Esophagus muscularis mucosa (tissue), 4 donors: Measurements from ENCODE around the gene NFAM1. TPM values are rescaled to one million over a fixed set of nuclear protein-coding genes. Genes with fewer than 3 reads are reported as not detected.

Experiments used
- DNase-seq: peaks from one replicate; pipeline ENCODE4 v3.0.0-alpha.2; 2017; ENCODE audit errors: extremely low spot score
- H3K27ac ChIP-seq, 4 donors: fragments of 200-600 bp; sonication (generic); replicated peaks in 1 of 4; 1 replicate in 3 of 4; 2 replicates in 1 of 4; pipeline ENCODE4 v1.5.1; 2016 to 2019; ENCODE audit warnings: mild to moderate bottlenecking in 1 of 4
- H3K27me3 ChIP-seq, 4 donors: fragments of 200-600 bp; sonication (generic); one replicate each; pipeline versions ENCODE4 v1.5.1 to v1.6.0; 2016 to 2019
- H3K36me3 ChIP-seq, 4 donors: fragments of 200-600 bp; sonication (generic); one replicate each; pipeline ENCODE4 v1.5.1; 2016 to 2019
- H3K4me1 ChIP-seq, 4 donors: fragments of 200-600 bp; sonication (generic); one replicate each; pipeline ENCODE4 v1.5.1; 2016 to 2019
- H3K4me3 ChIP-seq, 4 donors: fragments of 200-600 bp; sonication (generic); 1 replicate in 2 of 4; 2 replicates in 2 of 4; pipeline ENCODE4 v1.5.1; 2016 to 2019; ENCODE audit warnings: mild to moderate bottlenecking in 4 of 4, moderate library complexity in 1 of 4
- H3K9me3 ChIP-seq, 4 donors: fragments of 200-600 bp; sonication (generic); 1 replicate in 3 of 4; 2 replicates in 1 of 4; pipeline ENCODE4 v1.5.1; 2016 to 2019
- EP300 ChIP-seq: sonication (generic); formaldehyde crosslinking; IDR thresholded peaks from one replicate; pipeline ENCODE4 v1.6.1; 2017; ENCODE audit warnings: antibody characterized with exemption
- POLR2A ChIP-seq: fragments of 450-650 bp; IDR thresholded peaks from one replicate; pipeline ENCODE4 v1.6.1; 2017; ENCODE audit warnings: antibody characterized with exemption, moderate library complexity, mild to moderate bottlenecking, low read depth
- POLR2AphosphoS5 ChIP-seq, 2 donors: sonication (generic); formaldehyde crosslinking; IDR thresholded peaks; one replicate each; pipeline ENCODE4 v1.6.1; 2017; ENCODE audit warnings: antibody characterized with exemption in 2 of 2
- WGBS: methylation state at CpG from one replicate; pipeline ENCODE4 v1.1.5; 2018; 5-methylcytosine and 5-hydroxymethylcytosine counted together
- intact Hi-C: fragments of 100-400 bp; cut with DNase I; formaldehyde crosslinking; loops from one replicate; pipeline ENCODE4 v1.15.1; 2023
- total RNA-seq, 4 donors: library from RNA; depleted of rRNA; stranded (reverse); fragments of >200 nt; gene quantifications; one replicate each; pipeline versions ENCODE4 v1.1.0 to v1.2.1, GENCODE V29; 2016
- TF ChIP-seq, protein P1 (sequence below), 3 experiments: fragments of 200-600 bp in 2 of 3; fragments of 450-650 bp in 1 of 3; sonication (generic) in 2 of 3; IDR thresholded peaks; one replicate each; pipeline ENCODE4 v1.5.1; 2017 to 2019; ENCODE audit warnings: antibody characterized with exemption in 3 of 3, mild to moderate bottlenecking in 2 of 3, moderate library complexity in 1 of 3

The NFAM1 gene
- total RNA-seq, 4 donors from 2014 or later, result 2.1 to 5.1 (median 2.9) TPM

DNA sequence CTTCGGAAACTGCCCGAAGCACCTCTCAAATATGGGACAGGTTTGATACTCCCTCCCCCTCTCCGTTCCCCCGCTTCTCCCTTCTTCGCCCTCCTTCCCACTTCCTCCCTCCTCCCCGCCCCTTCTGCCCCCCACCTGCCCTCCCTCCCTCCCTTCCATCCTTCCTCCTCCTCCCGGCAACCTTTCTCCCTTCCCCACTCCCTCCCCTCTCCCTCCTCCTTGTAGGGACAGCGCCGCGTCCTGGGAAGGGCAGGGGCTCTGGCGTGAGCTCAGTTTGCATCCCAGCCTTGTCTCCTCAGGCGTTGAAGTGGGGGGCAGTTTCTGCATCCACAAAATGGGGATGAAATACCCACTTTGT lies 6.1 kb upstream of the NFAM1 start:
- TF ChIP-seq EP300 (no peak), POLR2AphosphoS5 (IDR thresholded peaks at IDR 0.05) (no peak), POLR2A (no peak)
- TF ChIP-seq, protein P1, sequence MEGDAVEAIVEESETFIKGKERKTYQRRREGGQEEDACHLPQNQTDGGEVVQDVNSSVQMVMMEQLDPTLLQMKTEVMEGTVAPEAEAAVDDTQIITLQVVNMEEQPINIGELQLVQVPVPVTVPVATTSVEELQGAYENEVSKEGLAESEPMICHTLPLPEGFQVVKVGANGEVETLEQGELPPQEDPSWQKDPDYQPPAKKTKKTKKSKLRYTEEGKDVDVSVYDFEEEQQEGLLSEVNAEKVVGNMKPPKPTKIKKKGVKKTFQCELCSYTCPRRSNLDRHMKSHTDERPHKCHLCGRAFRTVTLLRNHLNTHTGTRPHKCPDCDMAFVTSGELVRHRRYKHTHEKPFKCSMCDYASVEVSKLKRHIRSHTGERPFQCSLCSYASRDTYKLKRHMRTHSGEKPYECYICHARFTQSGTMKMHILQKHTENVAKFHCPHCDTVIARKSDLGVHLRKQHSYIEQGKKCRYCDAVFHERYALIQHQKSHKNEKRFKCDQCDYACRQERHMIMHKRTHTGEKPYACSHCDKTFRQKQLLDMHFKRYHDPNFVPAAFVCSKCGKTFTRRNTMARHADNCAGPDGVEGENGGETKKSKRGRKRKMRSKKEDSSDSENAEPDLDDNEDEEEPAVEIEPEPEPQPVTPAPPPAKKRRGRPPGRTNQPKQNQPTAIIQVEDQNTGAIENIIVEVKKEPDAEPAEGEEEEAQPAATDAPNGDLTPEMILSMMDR (IDR thresholded peaks at IDR 0.05), result no peak
- Histone ChIP-seq H3K9me3 (no peaks in the 10 kb centered on the region), H3K4me3 (no peak overlapping the region), H3K27me3 (peaks cover 0 to 5% (median 0%) of the 10 kb centered on the region in 4 donors), H3K4me1 (peaks cover 21 to 55% (median 43%) of the 10 kb centered on the region in 4 donors), H3K27ac (peak overlapping the region in 1 of 4 donors; percentile 31), H3K36me3 (no peaks in the 10 kb centered on the region)
- no peak for DNase-seq
- intact Hi-C loops, result loop anchor here (5.0 kb wide), 1 partner anchor 71 kb away; no protein-coding TSS in a partner anchor
- WGBS, result 51% methylated on average over 12 of the region's 12 CpGs

DNA sequence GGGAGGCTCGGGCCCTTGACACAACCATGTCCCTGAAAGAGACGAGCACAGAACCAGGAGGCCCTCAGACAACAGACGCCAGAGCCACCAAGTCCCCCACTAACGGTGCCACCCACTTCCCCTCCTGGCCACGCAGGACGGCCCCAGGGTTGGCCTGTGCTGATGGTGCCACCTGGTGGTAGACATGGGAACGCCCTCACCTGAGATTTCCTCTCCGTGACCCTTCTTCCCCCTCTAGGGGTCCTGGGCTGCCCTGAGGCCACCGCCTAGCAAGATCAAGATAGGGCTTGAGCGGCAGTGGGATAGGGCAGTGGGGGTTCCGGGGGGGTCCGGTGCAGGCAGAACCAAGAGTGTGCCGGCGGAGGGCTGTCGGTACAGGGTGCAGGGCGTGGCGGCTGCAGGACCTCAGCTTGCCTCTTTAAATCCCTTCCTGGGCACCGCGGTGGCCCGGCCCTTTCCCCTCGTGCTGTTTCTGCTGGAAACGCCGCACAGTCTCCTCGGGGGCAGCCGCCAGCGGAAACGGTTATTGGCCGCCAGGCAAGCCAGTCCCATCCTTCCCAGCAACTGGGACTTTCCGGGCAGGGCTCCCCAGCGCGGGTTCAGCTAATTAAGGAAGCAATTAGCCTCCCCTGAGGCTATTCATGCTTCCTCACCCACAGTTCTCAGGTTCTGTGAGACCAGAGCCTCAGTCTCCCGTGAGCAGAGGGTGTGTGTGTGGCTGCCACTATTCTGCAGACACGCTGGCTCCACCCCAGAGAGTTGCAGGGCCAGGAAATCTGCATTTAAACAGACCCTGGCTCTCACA lies 5.5 kb upstream of the NFAM1 start:
- WGBS, result 4% methylated on average over 22 of the region's 33 CpGs

DNA sequence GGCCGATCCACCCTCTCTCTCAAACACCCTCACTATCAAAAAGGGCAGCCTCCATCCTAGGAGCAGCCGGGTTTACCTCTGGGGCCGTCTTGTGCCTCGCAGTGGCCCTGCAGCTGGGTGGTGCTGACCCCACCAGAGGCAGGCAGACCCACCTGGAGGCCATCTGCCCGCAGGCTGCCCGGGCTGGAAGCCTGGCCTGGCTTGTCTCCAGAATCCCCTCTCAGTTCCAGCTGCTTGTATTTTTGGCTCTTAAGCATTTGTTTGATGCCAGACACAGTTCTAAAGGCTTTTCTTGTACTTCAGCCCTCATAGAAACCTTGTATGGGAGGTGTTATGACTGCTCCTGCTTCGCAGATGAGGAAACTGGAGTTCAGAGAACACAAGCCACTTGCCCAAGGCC lies 4.2 kb upstream of the NFAM1 start:
- H3K36me3 ChIP-seq, result no peaks in the 10 kb centered on the region

More for the DNA sequence above, 5.5 kb upstream of the NFAM1 start:
- no peak for DNase-seq
- TF ChIP-seq POLR2AphosphoS5 (IDR thresholded peaks at IDR 0.05), result peak in 1 of 2 donors; percentile 59
- TF ChIP-seq, protein P1 (IDR thresholded peaks at IDR 0.05), result peak; percentile 95 to 97 (median 97)
- TF ChIP-seq POLR2A, result no peak
- no peak for TF ChIP-seq EP300
- intact Hi-C loops, result loop anchor here (1.0 to 5.0 kb wide), 3 partner anchors 70 to 347 kb away; partner anchors contain the start of gene NDUFA6
- no peaks in the 10 kb centered on the region for H3K9me3 ChIP-seq
- H3K4me1 ChIP-seq, result peaks cover 21 to 55% (median 43%) of the 10 kb centered on the region in 4 donors
- H3K4me3 ChIP-seq, result peak overlapping the region; percentile 46 to 61 (median 49)
- H3K36me3 ChIP-seq, result no peaks in the 10 kb centered on the region
- peak overlapping the region in 2 of 4 donors; percentile 31 to 39 for H3K27ac ChIP-seq
- H3K27me3 ChIP-seq, result peaks cover 0 to 5% (median 0%) of the 10 kb centered on the region in 4 donors

GRCh38 chr22:42434748-42435425 lies 2.7 kb upstream of the NFAM1 start:
- no peak overlapping the region for H3K27ac ChIP-seq
- no peak for DNase-seq
- H3K4me3 ChIP-seq, result no peak overlapping the region
- H3K9me3 ChIP-seq, result no peaks in the 10 kb centered on the region
- peaks cover 19 to 57% (median 39%) of the 10 kb centered on the region in 4 donors for H3K4me1 ChIP-seq
- H3K27me3 ChIP-seq, result peaks cover 0 to 22% (median 0%) of the 10 kb centered on the region in 4 donors
- H3K36me3 ChIP-seq, result no peaks in the 10 kb centered on the region
- intact Hi-C loops, result loop anchor here (5.0 kb wide), 1 partner anchor 68 kb away; no protein-coding TSS in a partner anchor
- TF ChIP-seq POLR2A (no peak), POLR2AphosphoS5 (IDR thresholded peaks at IDR 0.05) (no peak)
- TF ChIP-seq, protein P1 (IDR thresholded peaks at IDR 0.05), result no peak
- 83% methylated on average over 11 of the region's 14 CpGs for WGBS

More for the DNA sequence above, 4.2 kb upstream of the NFAM1 start:
- Histone ChIP-seq H3K27me3 (peaks cover 0 to 16% (median 0%) of the 10 kb centered on the region in 4 donors), H3K4me3 (no peak overlapping the region), H3K9me3 (no peaks in the 10 kb centered on the region), H3K27ac (no peak overlapping the region), H3K4me1 (peaks cover 21 to 62% (median 46%) of the 10 kb centered on the region in 4 donors)
- intact Hi-C loops, result loop anchor here (2.0 to 5.0 kb wide), 2 partner anchors 69 to 346 kb away; partner anchors contain the start of gene NDUFA6
- WGBS, result 48% methylated on average over 7 of the region's 7 CpGs
- TF ChIP-seq POLR2A (no peak), POLR2AphosphoS5 (IDR thresholded peaks at IDR 0.05) (no peak), EP300 (no peak)
- TF ChIP-seq, protein P1 (IDR thresholded peaks at IDR 0.05), result no peak
- DNase-seq, result no peak
